Measurements from ENCODE around the gene RBP3.
A peak's percentile ranks its signal among the peaks of the same experiment; 100 is the strongest.

RBP3 gene

DNA sequence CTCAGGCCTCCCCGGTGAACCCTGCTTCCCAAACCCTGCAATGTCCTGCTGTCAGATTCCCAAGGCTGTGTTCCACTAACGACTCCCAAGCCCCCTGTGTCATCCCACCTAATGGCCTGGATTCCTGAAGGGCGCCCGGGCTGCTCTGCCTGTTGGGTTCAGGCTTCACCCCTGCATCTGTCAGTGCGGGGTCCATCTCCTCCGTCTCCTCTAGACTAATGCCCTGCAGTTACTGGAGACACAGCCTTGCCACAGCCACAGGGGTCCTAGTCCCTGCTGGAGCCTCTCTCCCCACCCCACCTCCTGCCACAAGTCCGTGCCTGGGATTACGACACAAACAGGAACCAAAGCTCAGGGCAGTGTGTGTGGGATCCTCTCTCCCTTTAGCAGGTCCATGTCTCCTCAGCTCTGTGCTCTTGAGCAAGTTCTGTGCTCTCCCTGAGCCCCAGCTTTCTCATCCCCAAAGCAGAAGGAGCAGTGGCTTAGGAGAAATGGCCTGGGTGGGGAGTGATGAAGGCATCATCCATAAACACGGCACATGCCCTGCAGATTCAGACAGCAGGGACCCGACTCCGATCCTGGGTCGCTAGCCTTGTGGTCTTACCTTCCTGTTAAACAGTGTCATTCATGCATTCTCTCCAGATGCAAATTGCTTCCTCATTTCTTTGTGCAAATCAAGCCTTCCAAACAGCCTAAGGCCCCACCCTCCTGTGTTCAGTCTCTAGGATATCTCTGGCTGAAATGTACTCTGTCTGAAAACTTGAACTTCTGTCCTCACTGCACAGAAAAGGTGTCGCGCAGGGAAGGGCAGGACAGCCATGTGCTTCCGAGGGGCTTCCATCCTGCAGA lies 8.2 kb upstream of the RBP3 start:
- peaks cover under 1% of the 10 kb centered on the region; the same call in 1 of the 2 replicates for H3K27me3 ChIP-seq (replicated peaks; ENCODE audit: insufficient read depth, low read length)
- no peak overlapping the region for H2AFZ ChIP-seq (ENCODE audit: low read length)
- H3K9me2 ChIP-seq (replicated peaks; ENCODE audit: insufficient read depth, low read length): no peaks in the 10 kb centered on the region
- no peaks in the 10 kb centered on the region for H4K20me1 ChIP-seq (ENCODE audit: insufficient read depth, low read length)
- H3K9me3 ChIP-seq (replicated peaks; ENCODE audit: insufficient read depth, low read length): no peaks in the 10 kb centered on the region
- no peak for DNase-seq
- TF ChIP-seq, protein P1, sequence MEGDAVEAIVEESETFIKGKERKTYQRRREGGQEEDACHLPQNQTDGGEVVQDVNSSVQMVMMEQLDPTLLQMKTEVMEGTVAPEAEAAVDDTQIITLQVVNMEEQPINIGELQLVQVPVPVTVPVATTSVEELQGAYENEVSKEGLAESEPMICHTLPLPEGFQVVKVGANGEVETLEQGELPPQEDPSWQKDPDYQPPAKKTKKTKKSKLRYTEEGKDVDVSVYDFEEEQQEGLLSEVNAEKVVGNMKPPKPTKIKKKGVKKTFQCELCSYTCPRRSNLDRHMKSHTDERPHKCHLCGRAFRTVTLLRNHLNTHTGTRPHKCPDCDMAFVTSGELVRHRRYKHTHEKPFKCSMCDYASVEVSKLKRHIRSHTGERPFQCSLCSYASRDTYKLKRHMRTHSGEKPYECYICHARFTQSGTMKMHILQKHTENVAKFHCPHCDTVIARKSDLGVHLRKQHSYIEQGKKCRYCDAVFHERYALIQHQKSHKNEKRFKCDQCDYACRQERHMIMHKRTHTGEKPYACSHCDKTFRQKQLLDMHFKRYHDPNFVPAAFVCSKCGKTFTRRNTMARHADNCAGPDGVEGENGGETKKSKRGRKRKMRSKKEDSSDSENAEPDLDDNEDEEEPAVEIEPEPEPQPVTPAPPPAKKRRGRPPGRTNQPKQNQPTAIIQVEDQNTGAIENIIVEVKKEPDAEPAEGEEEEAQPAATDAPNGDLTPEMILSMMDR (IDR thresholded peaks at IDR 0.05; ENCODE audit: low read length): no peak
- TF ChIP-seq EZH2 (optimal IDR thresholded peaks at IDR 0.05; ENCODE audit: low read depth, low read length) (no peak), EZH2phosphoT487 (IDR thresholded peaks at IDR 0.05; ENCODE audit: low read length) (no peak)
- H3K27ac ChIP-seq (ENCODE audit: low read length): no peak overlapping the region
- H3F3A ChIP-seq (ENCODE audit: insufficient read depth, low read length): no peaks in the 10 kb centered on the region
- H3K4me3 ChIP-seq (ENCODE audit: low read length): no peak overlapping the region
- H3K79me2 ChIP-seq (ENCODE audit: low read length): no peaks in the 10 kb centered on the region
- no peak overlapping the region for H3K9ac ChIP-seq (ENCODE audit: low read length)
- H3K4me2 ChIP-seq (ENCODE audit: low read depth, low read length): no peak overlapping the region
- H3K36me3 ChIP-seq (replicated peaks; ENCODE audit: insufficient read depth, low read length): no peaks in the 10 kb centered on the region
- no peaks in the 10 kb centered on the region for H3K4me1 ChIP-seq (ENCODE audit: low read length)

DNA sequence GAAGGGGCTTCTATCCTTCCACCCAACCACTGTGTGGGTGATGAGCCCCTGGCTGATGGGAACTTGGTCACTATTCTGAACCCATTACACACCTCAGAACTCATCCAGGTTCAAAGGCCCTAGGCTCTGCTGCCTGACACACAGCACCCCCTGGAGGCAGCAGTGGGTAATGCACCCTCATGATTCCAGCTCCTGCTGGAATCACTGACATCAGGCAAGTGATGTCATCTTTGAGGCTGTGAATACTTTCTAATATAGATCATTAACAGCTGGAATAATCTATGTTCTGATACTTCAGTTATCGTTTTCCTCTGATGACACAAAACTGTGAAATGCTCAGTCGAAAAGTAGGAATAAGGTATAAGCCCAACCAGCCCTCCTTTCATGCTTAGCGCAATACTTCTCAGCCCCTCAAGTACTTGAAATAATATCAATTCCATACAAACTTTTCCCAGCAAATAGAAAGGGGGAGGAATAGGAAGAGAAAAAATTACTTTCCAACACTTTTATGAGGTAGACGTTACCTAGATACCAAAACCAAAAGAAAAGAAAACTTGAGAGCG lies 7.5 kb upstream of the RBP3 start:
- Histone ChIP-seq H3K4me2 (ENCODE audit: low read depth, low read length) (no peak overlapping the region), H3K27me3 (replicated peaks; ENCODE audit: insufficient read depth, low read length) (peaks cover 4% of the 10 kb centered on the region; the same call in 1 of the 2 replicates), H3K36me3 (replicated peaks; ENCODE audit: insufficient read depth, low read length) (no peaks in the 10 kb centered on the region), H3K4me1 (ENCODE audit: low read length) (no peaks in the 10 kb centered on the region), H3K4me3 (ENCODE audit: low read length) (no peak overlapping the region), H3F3A (ENCODE audit: insufficient read depth, low read length) (no peaks in the 10 kb centered on the region), H3K9me2 (replicated peaks; ENCODE audit: insufficient read depth, low read length) (no peaks in the 10 kb centered on the region), H3K79me2 (ENCODE audit: low read length) (no peaks in the 10 kb centered on the region), H3K27ac (ENCODE audit: low read length) (no peak overlapping the region), H3K9me3 (replicated peaks; ENCODE audit: insufficient read depth, low read length) (no peaks in the 10 kb centered on the region), H3K9ac (ENCODE audit: low read length) (no peak overlapping the region), H2AFZ (ENCODE audit: low read length) (no peak overlapping the region), H4K20me1 (ENCODE audit: insufficient read depth, low read length) (no peaks in the 10 kb centered on the region)
- DNase-seq: peak; percentile 46
- no peak for TF ChIP-seq EZH2 (optimal IDR thresholded peaks at IDR 0.05; ENCODE audit: low read depth, low read length)
- TF ChIP-seq, protein P1 (IDR thresholded peaks at IDR 0.05; ENCODE audit: low read length): peak; percentile 98

DNA sequence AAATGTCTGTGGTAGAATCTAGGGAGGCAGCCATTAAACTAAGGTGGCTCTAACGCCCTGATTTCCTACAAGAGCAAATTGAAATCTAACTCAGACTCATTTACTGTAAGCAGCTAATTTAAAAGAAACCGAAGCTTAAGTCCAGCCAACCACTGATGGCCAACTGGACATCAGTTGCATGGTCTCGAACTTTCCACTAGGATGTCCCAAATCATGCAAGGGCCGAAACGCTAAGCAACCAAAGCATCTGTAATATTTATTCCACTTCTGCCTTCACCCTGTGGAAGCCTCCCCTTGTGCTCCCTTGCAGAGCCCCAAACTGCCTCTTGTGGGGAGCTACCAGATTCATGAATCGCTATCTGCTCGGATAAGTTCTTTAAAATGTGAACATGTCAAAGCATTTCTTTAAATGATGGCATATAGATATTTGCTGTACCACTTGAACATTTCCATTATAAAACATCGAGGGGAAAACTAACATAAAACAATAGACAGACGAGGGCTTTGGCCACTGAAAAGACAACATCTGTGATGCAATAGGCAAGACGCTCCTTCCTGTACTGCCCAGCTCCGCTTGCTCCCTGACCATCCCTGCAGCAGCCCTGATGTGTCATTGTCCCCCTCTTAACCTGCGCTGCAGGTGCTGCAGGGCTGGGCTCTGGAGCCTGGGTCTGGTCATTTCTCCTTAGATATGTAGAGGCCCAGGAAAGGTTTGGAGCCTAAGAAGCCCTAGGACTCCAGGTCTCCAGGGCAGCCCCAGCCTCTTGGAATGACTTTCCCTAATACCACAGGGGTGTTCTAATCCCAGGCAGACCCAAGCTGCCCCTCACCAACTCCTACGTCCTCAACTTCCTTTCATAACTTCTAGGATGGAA lies 2.9 kb upstream of the RBP3 start:
- Histone ChIP-seq H3K9ac (ENCODE audit: low read length) (no peak overlapping the region), H2AFZ (ENCODE audit: low read length) (no peak overlapping the region), H3K9me2 (replicated peaks; ENCODE audit: insufficient read depth, low read length) (no peaks in the 10 kb centered on the region), H3K4me1 (ENCODE audit: low read length) (no peaks in the 10 kb centered on the region), H3K4me2 (ENCODE audit: low read depth, low read length) (no peak overlapping the region), H4K20me1 (ENCODE audit: insufficient read depth, low read length) (no peaks in the 10 kb centered on the region), H3K79me2 (ENCODE audit: low read length) (no peaks in the 10 kb centered on the region), H3K36me3 (replicated peaks; ENCODE audit: insufficient read depth, low read length) (no peaks in the 10 kb centered on the region), H3K4me3 (ENCODE audit: low read length) (no peak overlapping the region), H3K9me3 (replicated peaks; ENCODE audit: insufficient read depth, low read length) (no peaks in the 10 kb centered on the region), H3K27me3 (replicated peaks; ENCODE audit: insufficient read depth, low read length) (peaks cover 32% of the 10 kb centered on the region), H3K27ac (ENCODE audit: low read length) (no peak overlapping the region), H3F3A (ENCODE audit: insufficient read depth, low read length) (no peaks in the 10 kb centered on the region)
- no peak for TF ChIP-seq EZH2 (optimal IDR thresholded peaks at IDR 0.05; ENCODE audit: low read depth, low read length)
- TF ChIP-seq, protein P1 (IDR thresholded peaks at IDR 0.05; ENCODE audit: low read length): no peak
- no peak for TF ChIP-seq EZH2phosphoT487 (IDR thresholded peaks at IDR 0.05; ENCODE audit: low read length)
- DNase-seq: no peak
